Measurements from ENCODE around the gene RFX3.

RFX3 gene

GRCh38 chr9:3189113-3189861 is 336.5 kb downstream of the RFX3 start:
- DNase-seq, result no peak

DNA sequence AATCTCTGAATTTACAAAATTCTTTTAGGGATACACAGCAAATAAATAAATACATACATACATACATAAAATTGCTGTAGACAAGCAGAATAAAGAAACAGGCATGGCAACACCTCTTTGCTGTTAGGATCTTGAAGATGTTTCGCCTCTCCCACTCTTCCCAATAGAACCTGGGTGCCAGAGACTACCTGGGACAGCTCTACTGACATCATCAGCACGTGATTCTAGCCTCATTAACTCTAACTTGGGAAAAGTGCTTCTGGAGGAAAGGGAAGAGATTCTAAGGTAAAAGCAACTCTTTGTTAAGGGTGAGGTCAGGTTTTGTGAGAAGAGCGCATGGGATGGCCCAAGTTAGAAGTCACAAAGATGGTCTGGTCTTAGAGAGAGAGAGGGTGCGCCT is 339.1 kb downstream of the RFX3 start:
- DNase-seq, result no peak

DNA sequence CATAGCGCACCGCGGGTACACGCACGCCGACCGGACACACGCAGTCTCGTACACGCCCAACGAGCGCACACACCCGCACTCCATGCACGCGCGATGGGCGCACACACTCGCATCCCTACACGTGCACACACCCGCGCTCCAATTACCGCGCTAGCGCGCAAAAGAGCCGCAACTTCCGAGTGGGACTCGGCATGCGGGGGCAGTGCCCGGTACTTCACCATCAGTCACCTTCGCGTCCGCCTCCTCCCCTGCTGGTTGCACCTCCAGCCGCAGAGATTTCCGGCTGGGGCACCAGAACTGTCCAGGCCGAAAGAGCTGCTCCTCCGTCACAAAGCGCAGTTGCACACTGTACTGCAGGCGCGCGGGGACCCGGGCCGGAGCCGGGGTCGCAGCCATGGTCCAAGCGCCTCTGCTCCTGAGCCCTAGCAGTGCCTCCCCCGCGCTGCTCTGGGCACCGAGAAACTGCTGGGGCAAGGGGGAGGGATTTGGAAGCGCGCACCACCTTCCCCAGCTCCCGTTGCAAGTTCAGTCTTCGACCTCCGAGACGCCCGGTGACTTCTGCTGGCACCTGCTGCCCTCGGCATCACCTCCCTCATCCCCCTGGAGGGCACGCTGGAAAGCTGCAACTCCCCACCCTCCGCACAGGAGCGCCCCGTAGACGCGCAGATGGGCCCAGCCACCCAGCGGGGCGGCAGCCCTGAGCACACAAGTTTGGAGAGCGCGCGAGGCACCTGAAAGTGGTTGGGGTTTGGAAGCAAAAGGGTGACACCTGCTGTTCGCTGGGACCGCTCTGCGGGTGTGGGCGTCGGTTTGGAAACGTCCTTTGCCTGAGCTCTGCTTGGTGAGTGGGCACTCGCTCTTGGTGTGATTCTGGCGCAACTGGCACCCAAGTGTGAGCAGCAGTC is 344.5 kb downstream of the RFX3 start:
- DNase-seq, result peak; percentile 87

GRCh38 chr9:3180696-3181048 is 345.1 kb downstream of the RFX3 start:
- DNase-seq, result no peak

GRCh38 chr9:3179711-3180110 is 346.1 kb downstream of the RFX3 start:
- no peak for DNase-seq

DNA sequence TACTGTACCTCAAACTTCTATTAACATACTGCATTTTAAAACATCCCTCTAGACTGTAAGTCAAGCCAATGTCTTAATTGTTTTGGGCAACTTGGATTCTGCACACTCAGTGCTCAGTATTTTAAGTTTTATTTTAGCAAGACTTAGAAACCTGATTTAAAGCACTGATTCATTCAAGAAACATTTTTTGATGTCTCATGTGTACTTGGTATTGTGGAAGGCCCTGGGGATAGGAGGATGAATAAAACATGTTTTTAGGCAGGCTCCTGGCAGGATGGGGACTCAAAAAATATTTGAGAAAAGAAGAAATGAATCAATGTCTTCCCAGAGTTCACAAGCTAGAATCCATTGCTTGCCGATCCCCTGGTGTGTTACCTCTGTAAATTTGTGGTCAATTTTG is 347.9 kb downstream of the RFX3 start:
- DNase-seq, result no peak

DNA sequence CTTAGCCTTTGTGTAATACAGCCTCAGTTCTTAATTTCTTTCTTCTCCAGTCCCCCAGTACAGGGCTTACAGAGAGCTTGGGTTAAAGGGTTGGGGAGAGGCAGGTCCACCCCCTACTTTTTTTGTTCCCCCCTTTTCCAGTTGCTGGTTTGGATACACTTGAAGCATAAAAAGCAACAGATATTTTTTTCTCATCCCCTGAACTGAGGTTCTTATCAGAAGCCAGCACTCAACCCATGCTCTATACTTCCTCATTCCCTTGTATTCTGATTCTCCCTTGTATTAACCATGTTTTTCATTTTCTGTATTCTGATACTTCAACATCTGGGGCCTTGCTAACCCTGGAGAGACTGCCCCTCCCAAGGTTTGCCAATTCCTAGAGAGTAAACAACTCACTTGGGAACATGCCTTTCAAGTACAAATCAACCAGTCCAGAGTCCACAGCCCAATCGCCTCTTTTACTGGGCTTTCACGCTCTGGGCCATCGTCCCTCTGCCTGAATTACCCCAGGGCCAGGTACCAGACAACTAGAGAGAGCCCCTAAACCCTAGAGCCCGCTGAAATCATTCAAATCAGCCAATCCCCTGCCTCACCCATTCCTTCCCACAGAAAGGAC is 348.5 kb downstream of the RFX3 start:
- no peak for DNase-seq

DNA sequence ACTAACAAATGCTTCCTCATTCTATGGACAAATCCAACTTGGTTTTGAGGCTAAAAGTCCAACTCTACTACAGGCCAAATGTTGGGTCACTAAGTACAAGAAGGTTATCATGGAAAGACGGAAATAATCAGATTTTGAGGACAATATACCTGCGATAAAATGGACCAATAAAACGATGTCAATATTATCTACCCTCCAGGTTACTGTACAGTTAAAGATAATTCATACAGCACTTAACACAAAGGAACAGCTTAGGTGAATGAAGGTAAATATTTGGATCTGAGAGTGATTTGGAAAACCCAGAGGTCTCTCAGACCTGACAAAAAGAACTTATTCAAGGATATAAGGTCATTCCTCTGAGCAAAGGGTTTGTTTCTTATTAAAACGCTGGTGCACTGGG is 352.4 kb downstream of the RFX3 start:
- DNase-seq, result no peak

GRCh38 chr9:3170819-3171218 is 355.0 kb downstream of the RFX3 start:
- no peak for DNase-seq
